HCT116 (cell line): Measurements from ENCODE around the gene MYBPC1. TPM values are rescaled to one million over a fixed set of nuclear protein-coding genes. Genes with fewer than 3 reads are reported as not detected.

Experiments used
- ATAC-seq: fragments of 200-7000 bp; cut with Tn5 transposase; 2 replicates; pipeline ENCODE4 v1.9.1; 2020; ENCODE audit warnings: mild to moderate bottlenecking, moderate library complexity
- BruUV-seq: library from RNA; stranded (reverse); fragments of 400-500 nt; replicated peaks from 2 replicates; lab custom pipeline; 2021; lab: Mats Ljungman, UMichigan
- CTCF ChIA-PET: fragments of 300-600 bp; sonication (Branson Sonifier 250); formaldehyde crosslinking; loops from one replicate; lab custom pipeline; 2021; ENCODE audit warnings: antibody characterized with exemption; lab: Charles Lee
- POLR2A ChIA-PET: fragments of 300-600, 350-600 bp; sonication (Branson Sonifier 250); formaldehyde crosslinking; loops from one replicate; lab custom pipeline; 2021; ENCODE audit warnings: antibody characterized with exemption; lab: Charles Lee
- RAD21 ChIA-PET, 2 experiments: fragments of 300-600 bp; sonication (Branson Sonifier 250); formaldehyde crosslinking; loops; one replicate each; lab custom pipeline; 2023; ENCODE audit warnings: low total read pairs in 2 of 2; ENCODE audit not compliant: uncharacterized antibody in 2 of 2, unreplicated experiment in 2 of 2, low non-redundant PET in 1 of 2; lab: Charles Lee
- DNase-seq: peaks from one replicate; pipeline ENCODE4 v3.0.0-alpha.2; 2010; ENCODE audit warnings: low read depth, low spot score
- H2AFZ ChIP-seq: fragments of 200-600 bp; shearing (Covaris generic), sonication (generic); 2 replicates; pipeline ENCODE4 v1.6.1; 2017; ENCODE audit warnings: low read depth, mixed run types, mixed read lengths, antibody characterized with exemption, low read length; ENCODE audit not compliant: poor library complexity, severe bottlenecking
- H3K27ac ChIP-seq: 2 replicates; pipeline ENCODE4 v1.5.1; 2012; ENCODE audit warnings: low read depth, low read length
- H3K27me3 ChIP-seq: fragments of 200-600 bp; sonication (generic); 2 replicates; pipeline ENCODE4 v1.6.1; 2016; ENCODE audit warnings: mixed run types, low read length, mixed read lengths; ENCODE audit not compliant: insufficient read depth
- H3K36me3 ChIP-seq, 2 experiments: fragments of 200-500 bp in 1 of 2; fragments of 200-600 bp in 1 of 2; sonication (Bioruptor generic) in 1 of 2; sonication (generic) in 1 of 2; 2 replicates each; pipeline versions ENCODE4 v1.5.1 to v1.6.1; 2014 to 2016; ENCODE audit warnings: low read length in 2 of 2, inconsistent platforms in 1 of 2, mixed read lengths in 1 of 2, mixed run types in 1 of 2; ENCODE audit not compliant: insufficient read depth in 2 of 2, control insufficient read depth in 1 of 2
- H3K4me1 ChIP-seq, 2 experiments: fragments of 200-600 bp in 1 of 2; sonication (generic) in 1 of 2; 2 replicates each; pipeline versions ENCODE4 v1.5.1 to v1.6.1; 2012 to 2017; ENCODE audit warnings: low read length in 2 of 2, inconsistent platforms in 1 of 2, mild to moderate bottlenecking in 1 of 2, mixed read lengths in 1 of 2, mixed run types in 1 of 2, moderate library complexity in 1 of 2; ENCODE audit not compliant: insufficient read depth in 2 of 2, control insufficient read depth in 1 of 2
- H3K4me2 ChIP-seq: fragments of 200-600 bp; sonication (generic); 2 replicates; pipeline ENCODE4 v1.6.1; 2017; ENCODE audit warnings: mixed run types, low read length, mixed read lengths
- H3K4me3 ChIP-seq, 2 experiments: fragments of 200-600 bp in 1 of 2; sonication (generic) in 1 of 2; replicated peaks in 1 of 2; 2 replicates each; pipeline ENCODE4 v1.5.1; 2011 to 2016; ENCODE audit warnings: low read length in 2 of 2, control low read depth in 1 of 2, low read depth in 1 of 2, mild to moderate bottlenecking in 1 of 2, mixed read lengths in 1 of 2, mixed run types in 1 of 2
- H3K79me2 ChIP-seq: fragments of 200-600 bp; sonication (generic); 2 replicates; pipeline ENCODE4 v1.6.1; 2017; ENCODE audit warnings: mild to moderate bottlenecking, mixed run types, low read length, moderate library complexity, mixed read lengths; ENCODE audit not compliant: insufficient read depth
- H3K9ac ChIP-seq: fragments of 200-600 bp; sonication (generic); 2 replicates; pipeline ENCODE4 v1.6.1; 2016; ENCODE audit warnings: low read length, mixed read lengths
- H3K9me2 ChIP-seq: fragments of 200-600 bp; sonication (generic), shearing (Covaris generic); 2 replicates; pipeline ENCODE4 v1.6.1; 2017; ENCODE audit warnings: mixed run types, mild to moderate bottlenecking, moderate library complexity; ENCODE audit not compliant: insufficient read depth
- H3K9me3 ChIP-seq, 2 experiments: fragments of 200-500 bp in 1 of 2; fragments of 200-600 bp in 1 of 2; sonication (Bioruptor generic) in 1 of 2; sonication (generic) in 1 of 2; 2 replicates each; pipeline ENCODE4 v1.6.1; 2014 to 2017; ENCODE audit warnings: low read length in 2 of 2, mixed read lengths in 2 of 2, inconsistent platforms in 1 of 2, low read depth in 1 of 2, mild to moderate bottlenecking in 1 of 2, mixed run types in 1 of 2, moderate library complexity in 1 of 2; ENCODE audit not compliant: control insufficient read depth in 1 of 2, insufficient read depth in 1 of 2
- H4K20me1 ChIP-seq: fragments of 200-600 bp; sonication (generic), shearing (Covaris generic); 2 replicates; pipeline ENCODE4 v1.6.1; 2017; ENCODE audit warnings: mixed run types, mild to moderate bottlenecking, moderate library complexity; ENCODE audit not compliant: insufficient read depth
- ATF3 ChIP-seq: IDR thresholded peaks from 2 replicates; pipeline ENCODE4 v1.6.1; 2012
- CBX3 ChIP-seq: IDR thresholded peaks from 2 replicates; pipeline ENCODE4 v1.6.1; 2012; ENCODE audit warnings: low read depth
- CEBPB ChIP-seq: IDR thresholded peaks from 2 replicates; pipeline ENCODE4 v1.6.1; 2012; ENCODE audit warnings: low read depth
- EGR1 ChIP-seq: IDR thresholded peaks from 2 replicates; pipeline ENCODE4 v1.6.1; 2012; ENCODE audit warnings: low read depth
- ELF1 ChIP-seq: IDR thresholded peaks from 2 replicates; pipeline ENCODE4 v1.6.1; 2012; ENCODE audit warnings: low read depth, borderline replicate concordance
- EZH2phosphoT487 ChIP-seq: fragments of 200-600 bp; IDR thresholded peaks from 2 replicates; pipeline ENCODE4 v1.6.1; 2018; ENCODE audit warnings: antibody characterized with exemption, borderline replicate concordance
- FOSL1 ChIP-seq: IDR thresholded peaks from 2 replicates; pipeline ENCODE4 v1.6.1; 2012; ENCODE audit warnings: low read depth
- JUND ChIP-seq: IDR thresholded peaks from 2 replicates; pipeline ENCODE4 v1.6.1; 2012
- POLR2A ChIP-seq: IDR thresholded peaks from 2 replicates; pipeline ENCODE4 v1.7.0; 2011; ENCODE audit warnings: borderline replicate concordance; ENCODE audit not compliant: insufficient read depth, insufficient read length; ENCODE audit errors: extremely low read depth
- POLR2AphosphoS5 ChIP-seq: IDR thresholded peaks from 2 replicates; pipeline ENCODE4 v1.6.1; 2011; ENCODE audit warnings: mild to moderate bottlenecking, low read depth, low read length, moderate library complexity
- RAD21 ChIP-seq: IDR thresholded peaks from 2 replicates; pipeline ENCODE4 v1.6.1; 2012; ENCODE audit warnings: low read depth, mild to moderate bottlenecking
- REST ChIP-seq: IDR thresholded peaks from 2 replicates; pipeline ENCODE4 v1.6.1; 2012; ENCODE audit warnings: low read depth
- SIN3A ChIP-seq: IDR thresholded peaks from 2 replicates; pipeline ENCODE4 v1.6.1; 2012; ENCODE audit warnings: low read depth
- SP1 ChIP-seq: IDR thresholded peaks from 2 replicates; pipeline ENCODE4 v1.6.1; 2012; ENCODE audit warnings: low read depth
- SRF ChIP-seq: IDR thresholded peaks from 2 replicates; pipeline ENCODE4 v1.6.1; 2012; ENCODE audit warnings: low read depth
- TCF7L2 ChIP-seq: IDR thresholded peaks from 2 replicates; pipeline ENCODE4 v1.7.0; 2011; ENCODE audit warnings: borderline replicate concordance, inconsistent platforms; ENCODE audit not compliant: insufficient read depth, insufficient read length; ENCODE audit errors: extremely low read depth
- YY1 ChIP-seq: IDR thresholded peaks from 2 replicates; pipeline ENCODE4 v1.6.1; 2011; ENCODE audit warnings: low read length, low read depth, moderate library complexity, mild to moderate bottlenecking; ENCODE audit not compliant: insufficient replicate concordance; ENCODE audit errors: extremely low read depth
- ZFX ChIP-seq: fragments of 450-650 bp; IDR thresholded peaks from 2 replicates; pipeline ENCODE4 v1.6.1; 2017
- intact Hi-C: fragments of 100-400 bp; cut with micrococcal nuclease; formaldehyde crosslinking; loops from 2 replicates; pipeline ENCODE4 v1.10.0; 2022
- total RNA-seq: library from RNA; stranded (reverse); gene quantifications from one replicate; pipeline ENCODE4 v1.2.1, GENCODE V29; 2021; ENCODE audit not compliant: unreplicated experiment
- TF ChIP-seq, protein P1 (sequence below), 3 experiments: fragments of 200-600 bp in 1 of 3; sonication (generic) in 1 of 3; IDR thresholded peaks in 2 of 3; conservative IDR thresholded peaks in 1 of 3; 2 replicates each; pipeline ENCODE4 v1.5.1; 2012 to 2017; ENCODE audit warnings: low read depth in 2 of 3, low read length in 2 of 3, antibody characterized with exemption in 1 of 3, borderline replicate concordance in 1 of 3, control low read depth in 1 of 3, mild to moderate bottlenecking in 1 of 3, mixed read lengths in 1 of 3, mixed run types in 1 of 3, moderate library complexity in 1 of 3; ENCODE audit not compliant: insufficient read depth in 1 of 3
- TF ChIP-seq, protein P2 (sequence below): IDR thresholded peaks from 2 replicates; pipeline ENCODE4 v1.6.1; 2011; ENCODE audit warnings: mild to moderate bottlenecking, low read length, moderate library complexity; ENCODE audit not compliant: insufficient replicate concordance; ENCODE audit errors: extremely low read depth

MYBPC1 gene
- total RNA-seq, 1 experiment from 2014 or later: not detected

DNA sequence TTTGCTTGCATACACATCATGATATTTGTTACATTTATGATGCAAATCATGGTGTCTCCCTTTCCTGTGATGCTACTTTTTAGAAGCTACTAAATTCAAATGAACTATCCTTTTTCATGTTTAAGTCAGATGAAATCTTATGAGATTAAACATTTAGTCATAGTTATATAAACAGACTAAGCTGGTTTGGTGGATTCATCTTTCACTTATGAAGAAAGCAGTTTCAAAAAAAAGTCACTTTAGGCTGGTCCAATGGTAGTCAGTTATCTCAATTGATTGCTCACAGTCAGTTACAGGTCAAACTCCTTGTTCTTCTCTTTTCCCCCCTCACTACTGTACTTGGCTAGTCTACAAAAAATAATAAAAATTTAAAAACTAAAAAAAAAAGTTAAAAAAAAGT, 124.8 kb downstream of the MYBPC1 start:
- Histone ChIP-seq H3K9me3 (no peaks in the 10 kb centered on the region), H3K4me3 (no peak overlapping the region), H3K9ac (no peak overlapping the region), H3K27me3 (no peaks in the 10 kb centered on the region), H3K4me2 (no peak overlapping the region), H2AFZ (no peak overlapping the region), H3K36me3 (peaks cover 0 to 1% of the 10 kb centered on the region in 2 experiments; a peak in 1 of 4 replicates), H3K4me1 (no peaks in the 10 kb centered on the region), H3K9me2 (no peaks in the 10 kb centered on the region), H3K27ac (no peak overlapping the region), H3K79me2 (peaks cover 18% of the 10 kb centered on the region), H4K20me1 (no peaks in the 10 kb centered on the region)
- no peak for DNase-seq
- ChIA-PET RAD21 (no interaction called here), POLR2A (no interaction called here), CTCF (no interaction called here)
- no peak for ATAC-seq
- TF ChIP-seq TCF7L2 (no peak), ATF3 (no peak), POLR2AphosphoS5 (no peak), CEBPB (no peak), POLR2A (no peak), FOSL1 (no peak), REST (no peak), SIN3A (no peak), JUND (no peak), ZFX (no peak), CBX3 (no peak), SP1 (no peak), EZH2phosphoT487 (no peak), EGR1 (no peak), RAD21 (no peak), ELF1 (no peak), SRF (no peak), YY1 (no peak)
- TF ChIP-seq, protein P1, sequence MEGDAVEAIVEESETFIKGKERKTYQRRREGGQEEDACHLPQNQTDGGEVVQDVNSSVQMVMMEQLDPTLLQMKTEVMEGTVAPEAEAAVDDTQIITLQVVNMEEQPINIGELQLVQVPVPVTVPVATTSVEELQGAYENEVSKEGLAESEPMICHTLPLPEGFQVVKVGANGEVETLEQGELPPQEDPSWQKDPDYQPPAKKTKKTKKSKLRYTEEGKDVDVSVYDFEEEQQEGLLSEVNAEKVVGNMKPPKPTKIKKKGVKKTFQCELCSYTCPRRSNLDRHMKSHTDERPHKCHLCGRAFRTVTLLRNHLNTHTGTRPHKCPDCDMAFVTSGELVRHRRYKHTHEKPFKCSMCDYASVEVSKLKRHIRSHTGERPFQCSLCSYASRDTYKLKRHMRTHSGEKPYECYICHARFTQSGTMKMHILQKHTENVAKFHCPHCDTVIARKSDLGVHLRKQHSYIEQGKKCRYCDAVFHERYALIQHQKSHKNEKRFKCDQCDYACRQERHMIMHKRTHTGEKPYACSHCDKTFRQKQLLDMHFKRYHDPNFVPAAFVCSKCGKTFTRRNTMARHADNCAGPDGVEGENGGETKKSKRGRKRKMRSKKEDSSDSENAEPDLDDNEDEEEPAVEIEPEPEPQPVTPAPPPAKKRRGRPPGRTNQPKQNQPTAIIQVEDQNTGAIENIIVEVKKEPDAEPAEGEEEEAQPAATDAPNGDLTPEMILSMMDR (IDR thresholded peaks at IDR 0.05 in 2 of 3, conservative IDR thresholded peaks at IDR 0.05 in 1 of 3; ENCODE audit: borderline replicate concordance in 1 of 3, insufficient read depth in 1 of 3, low read depth in 2 of 3, low read length in 2 of 3): no peak
- TF ChIP-seq, protein P2, sequence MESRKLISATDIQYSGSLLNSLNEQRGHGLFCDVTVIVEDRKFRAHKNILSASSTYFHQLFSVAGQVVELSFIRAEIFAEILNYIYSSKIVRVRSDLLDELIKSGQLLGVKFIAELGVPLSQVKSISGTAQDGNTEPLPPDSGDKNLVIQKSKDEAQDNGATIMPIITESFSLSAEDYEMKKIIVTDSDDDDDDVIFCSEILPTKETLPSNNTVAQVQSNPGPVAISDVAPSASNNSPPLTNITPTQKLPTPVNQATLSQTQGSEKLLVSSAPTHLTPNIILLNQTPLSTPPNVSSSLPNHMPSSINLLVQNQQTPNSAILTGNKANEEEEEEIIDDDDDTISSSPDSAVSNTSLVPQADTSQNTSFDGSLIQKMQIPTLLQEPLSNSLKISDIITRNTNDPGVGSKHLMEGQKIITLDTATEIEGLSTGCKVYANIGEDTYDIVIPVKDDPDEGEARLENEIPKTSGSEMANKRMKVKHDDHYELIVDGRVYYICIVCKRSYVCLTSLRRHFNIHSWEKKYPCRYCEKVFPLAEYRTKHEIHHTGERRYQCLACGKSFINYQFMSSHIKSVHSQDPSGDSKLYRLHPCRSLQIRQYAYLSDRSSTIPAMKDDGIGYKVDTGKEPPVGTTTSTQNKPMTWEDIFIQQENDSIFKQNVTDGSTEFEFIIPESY: no peak
- intact Hi-C loops: no loop called here
- BruUV-seq: no TSS peak
